ENCODE measurements around the gene EFNA5. TPM values are rescaled to one million over a fixed set of nuclear protein-coding genes. Genes with fewer than 3 reads are reported as not detected.

The EFNA5 gene
- polyA plus RNA-seq, 3 donors = 0.01 TPM; not detected in 2

- peaks cover 0 to 2% (median 0%) of the 10 kb centered on the region in 7 donors for H3K9me3 Mint-ChIP-seq
- Histone ChIP-seq H3K4me2 (replicated peaks; ENCODE audit: extremely low read depth, low read length, poor library complexity, severe bottlenecking) (no peak overlapping the region), H3K4me3 (replicated peaks in 1 of 3; ENCODE audit: low read depth in 2 of 3, low read length in 3 of 3) (no peak overlapping the region), H3K27me3 (ENCODE audit: control insufficient read depth in 2 of 2, insufficient read depth in 2 of 2, low read length in 2 of 2) (no peaks in the 10 kb centered on the region), H3K9ac (ENCODE audit: insufficient read depth, low read length, poor library complexity, severe bottlenecking) (no peak overlapping the region), H2AFZ (ENCODE audit: insufficient read depth, low read depth, low read length, poor library complexity, severe bottlenecking) (no peak overlapping the region), H3K9me3 (replicated peaks in 1 of 2; ENCODE audit: control insufficient read depth in 1 of 2, insufficient read depth in 1 of 2, low read length in 2 of 2) (no peaks in the 10 kb centered on the region), H3K4me1 (ENCODE audit: control insufficient read depth in 1 of 2, insufficient read depth in 2 of 2, low read length in 2 of 2) (no peaks in the 10 kb centered on the region), H3K79me2 (ENCODE audit: insufficient read depth, low read length) (no peaks in the 10 kb centered on the region), H3K36me3 (replicated peaks in 1 of 2; ENCODE audit: control insufficient read depth in 1 of 2, insufficient read depth in 2 of 2, low read length in 2 of 2) (no peaks in the 10 kb centered on the region), H3K27ac (ENCODE audit: low read depth in 1 of 2, low read length in 2 of 2) (no peak overlapping the region), H4K20me1 (ENCODE audit: insufficient read depth, low read length) (no peaks in the 10 kb centered on the region)
- DNase-seq = no peak
- no peaks in the 10 kb centered on the region for H3K36me3 Mint-ChIP-seq
- no peak overlapping the region for H3K4me3 Mint-ChIP-seq
- intact Hi-C loops (cut with micrococcal nuclease) = no loop called here
- no peak for TF ChIP-seq CTCF (IDR thresholded peaks at IDR 0.05)
- peaks cover 0 to 2% (median 1%) of the 10 kb centered on the region in 3 donors for H3K27me3 Mint-ChIP-seq (ENCODE audit: low read depth in 3 of 3)
- no peaks in the 10 kb centered on the region for H3K4me1 Mint-ChIP-seq
- no peak overlapping the region for H3K27ac Mint-ChIP-seq
These were observed 88.1 kb downstream of the EFNA5 start for GRCh38 chr5:107582625-107583024.

- H3K36me3 Mint-ChIP-seq = no peaks in the 10 kb centered on the region
- no peaks in the 10 kb centered on the region for H3K4me1 Mint-ChIP-seq
- no peak for TF ChIP-seq CTCF (IDR thresholded peaks at IDR 0.05)
- Histone ChIP-seq H3K4me1 (ENCODE audit: control insufficient read depth in 1 of 2, insufficient read depth in 2 of 2, low read length in 2 of 2) (no peaks in the 10 kb centered on the region), H3K27ac (ENCODE audit: low read depth in 1 of 2, low read length in 2 of 2) (no peak overlapping the region), H4K20me1 (ENCODE audit: insufficient read depth, low read length) (no peaks in the 10 kb centered on the region), H3K79me2 (ENCODE audit: insufficient read depth, low read length) (no peaks in the 10 kb centered on the region), H3K9me3 (replicated peaks in 1 of 2; ENCODE audit: control insufficient read depth in 1 of 2, insufficient read depth in 1 of 2, low read length in 2 of 2) (no peaks in the 10 kb centered on the region), H3K36me3 (replicated peaks in 1 of 2; ENCODE audit: control insufficient read depth in 1 of 2, insufficient read depth in 2 of 2, low read length in 2 of 2) (no peaks in the 10 kb centered on the region), H3K27me3 (ENCODE audit: control insufficient read depth in 2 of 2, insufficient read depth in 2 of 2, low read length in 2 of 2) (no peaks in the 10 kb centered on the region), H2AFZ (ENCODE audit: insufficient read depth, low read depth, low read length, poor library complexity, severe bottlenecking) (no peak overlapping the region), H3K4me3 (replicated peaks in 1 of 3; ENCODE audit: low read depth in 2 of 3, low read length in 3 of 3) (no peak overlapping the region), H3K4me2 (replicated peaks; ENCODE audit: extremely low read depth, low read length, poor library complexity, severe bottlenecking) (no peak overlapping the region), H3K9ac (ENCODE audit: insufficient read depth, low read length, poor library complexity, severe bottlenecking) (no peak overlapping the region)
- no peaks in the 10 kb centered on the region for H3K27me3 Mint-ChIP-seq (ENCODE audit: low read depth in 3 of 3)
- H3K27ac Mint-ChIP-seq = no peak overlapping the region
- H3K4me3 Mint-ChIP-seq = no peak overlapping the region
- intact Hi-C loops (cut with micrococcal nuclease) = no loop called here
- no peak for DNase-seq
- WGBS (ENCODE audit: insufficient coverage) = 83% methylated on average over 5 of the region's 8 CpGs
- H3K9me3 Mint-ChIP-seq = no peaks in the 10 kb centered on the region
These were observed 89.6 kb downstream of the EFNA5 start for GRCh38 chr5:107580889-107581820.

Measured in CD14-positive monocyte (primary cell).